HG02981 (cell line): ENCODE results near the gene ARTN.
A peak's percentile ranks its signal among the peaks of the same experiment; 100 is the strongest.

Source experiments
- ATAC-seq: cut with Tn5 transposase; IDR thresholded peaks from one replicate; pipeline ENCODE4 v1.9.1; 2021; ENCODE audit warnings: mild to moderate bottlenecking, moderate library complexity; ENCODE audit not compliant: unreplicated experiment

Gene ARTN

DNA sequence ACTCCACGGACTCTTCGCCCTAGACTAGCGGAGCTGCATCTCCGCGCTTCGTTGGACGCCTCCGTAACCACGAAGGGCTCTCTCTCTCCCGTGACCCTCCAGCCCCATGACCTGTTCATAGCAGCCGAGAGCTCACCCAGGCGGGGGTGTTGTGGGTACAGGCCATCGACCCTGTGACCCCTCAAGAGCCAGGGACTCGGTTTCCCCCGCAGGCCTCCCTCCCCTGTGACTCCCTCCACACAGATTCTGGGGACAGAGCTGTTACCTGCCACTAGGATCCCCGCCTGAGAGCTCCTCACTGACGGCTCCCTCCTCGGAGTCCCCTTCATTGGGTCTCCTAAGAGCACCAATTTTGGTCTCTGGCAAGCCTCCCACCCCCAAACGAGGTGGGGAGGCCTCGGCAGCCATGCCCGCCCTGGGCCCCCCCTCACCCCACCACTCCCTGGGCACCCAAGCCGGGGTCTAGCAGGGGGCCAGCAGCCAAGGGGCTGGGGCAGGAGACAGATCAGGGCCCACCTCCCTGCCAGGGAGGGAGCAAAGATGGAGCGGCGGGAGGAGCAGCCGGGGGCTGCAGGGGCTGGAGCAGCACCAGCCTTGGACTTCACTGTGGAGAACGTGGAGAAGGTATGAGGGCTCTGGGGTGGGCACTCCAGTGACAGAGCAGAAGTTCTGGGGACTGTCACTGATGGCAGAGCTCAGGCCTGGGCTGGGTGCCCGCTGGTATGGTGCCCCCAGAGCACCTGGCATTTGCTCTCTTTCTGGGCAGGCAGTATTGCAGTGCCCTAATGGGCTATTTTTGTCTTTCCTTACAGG lies 13.7 kb downstream of the ARTN start:
- no peak for ATAC-seq

DNA sequence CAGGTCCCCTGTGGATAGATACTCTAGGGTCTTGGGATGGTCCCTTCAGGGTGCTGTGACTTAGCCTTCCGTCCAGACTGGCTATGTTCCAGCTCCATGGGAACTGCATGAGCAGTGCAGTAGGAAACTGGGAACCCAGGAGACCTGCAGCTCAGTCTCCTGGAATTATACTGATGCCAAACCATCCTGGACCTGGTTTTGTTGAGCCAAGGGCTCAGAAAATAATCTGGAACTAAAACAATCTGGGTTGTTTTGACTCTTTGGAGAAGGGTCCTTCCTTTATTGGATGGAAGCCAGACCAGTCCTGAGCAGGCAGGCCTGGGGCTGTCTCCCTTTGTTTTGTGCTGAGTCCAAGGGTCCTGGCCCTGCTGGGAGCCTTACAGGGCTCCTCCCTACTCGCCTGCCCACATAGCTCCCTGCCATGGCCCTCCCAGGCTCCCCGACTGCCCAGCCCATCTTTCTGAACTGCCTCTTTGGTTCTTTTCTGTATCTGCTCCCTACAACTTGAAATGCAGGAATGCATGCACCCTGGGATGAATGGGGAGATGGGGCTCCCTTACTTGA lies 14.4 kb downstream of the ARTN start:
- no peak for ATAC-seq

DNA sequence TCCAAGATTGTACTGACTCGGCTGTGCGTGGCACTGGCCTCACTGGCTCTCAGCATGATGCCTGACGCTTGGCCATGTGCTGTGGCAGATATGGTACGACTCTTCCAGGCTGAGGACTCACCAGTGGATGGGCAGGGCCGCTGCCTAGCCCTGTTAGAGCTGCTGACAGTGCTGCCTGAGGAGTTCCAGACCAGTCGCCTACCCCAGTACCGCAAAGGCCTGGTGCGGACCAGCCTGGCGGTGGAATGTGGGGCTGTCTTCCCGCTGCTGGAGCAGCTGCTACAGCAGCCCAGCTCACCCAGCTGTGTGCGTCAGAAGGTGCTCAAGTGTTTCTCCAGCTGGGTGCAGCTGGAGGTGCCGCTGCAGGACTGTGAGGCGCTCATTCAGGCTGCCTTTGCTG lies 16.1 kb downstream of the ARTN start:
- no peak for ATAC-seq

DNA sequence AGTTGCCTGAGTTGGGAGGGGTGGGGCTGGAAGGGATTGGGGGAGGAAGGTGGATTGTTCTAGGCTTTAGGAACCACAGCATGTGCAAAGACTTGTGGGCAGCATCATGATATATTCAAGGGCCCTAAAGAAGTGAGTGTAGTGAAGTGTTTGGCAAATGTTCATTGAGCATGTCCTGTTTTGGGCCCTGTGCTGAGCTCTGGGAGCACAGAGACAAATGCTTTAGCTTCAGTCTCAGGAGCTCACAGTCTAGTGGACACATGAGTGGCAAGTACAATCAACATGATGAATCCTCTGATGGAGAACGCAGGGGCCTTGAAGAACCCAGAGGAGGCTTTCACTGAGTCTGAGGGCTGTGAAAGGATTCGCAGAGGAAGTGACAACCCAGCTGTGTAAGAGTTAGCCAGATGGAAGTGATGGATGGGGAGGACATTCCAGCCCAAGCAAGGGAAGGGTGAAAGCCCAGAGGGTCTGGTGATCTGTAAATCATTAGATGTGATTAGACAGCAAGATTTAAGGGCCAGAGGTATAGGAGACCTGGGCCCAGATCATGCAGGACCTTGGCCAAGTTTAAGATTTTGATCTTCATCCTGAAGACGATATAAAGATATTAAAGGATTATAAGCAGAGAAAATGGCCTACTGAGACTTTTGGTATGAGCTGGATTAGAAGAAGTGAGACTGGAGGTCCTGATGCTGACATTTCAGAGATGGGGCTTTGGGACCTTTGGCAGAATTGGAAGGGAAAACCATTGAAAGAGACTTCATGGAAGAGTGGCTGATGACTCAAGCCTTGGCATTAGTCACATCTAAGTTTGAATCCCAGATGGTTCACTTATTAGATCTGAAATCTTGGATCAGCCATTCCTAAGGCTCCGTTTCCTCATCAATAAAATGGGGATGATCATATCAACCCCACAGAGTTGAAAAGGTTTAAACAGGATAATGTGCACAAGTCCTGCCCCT lies 17.7 kb downstream of the ARTN start:
- ATAC-seq: no peak

DNA sequence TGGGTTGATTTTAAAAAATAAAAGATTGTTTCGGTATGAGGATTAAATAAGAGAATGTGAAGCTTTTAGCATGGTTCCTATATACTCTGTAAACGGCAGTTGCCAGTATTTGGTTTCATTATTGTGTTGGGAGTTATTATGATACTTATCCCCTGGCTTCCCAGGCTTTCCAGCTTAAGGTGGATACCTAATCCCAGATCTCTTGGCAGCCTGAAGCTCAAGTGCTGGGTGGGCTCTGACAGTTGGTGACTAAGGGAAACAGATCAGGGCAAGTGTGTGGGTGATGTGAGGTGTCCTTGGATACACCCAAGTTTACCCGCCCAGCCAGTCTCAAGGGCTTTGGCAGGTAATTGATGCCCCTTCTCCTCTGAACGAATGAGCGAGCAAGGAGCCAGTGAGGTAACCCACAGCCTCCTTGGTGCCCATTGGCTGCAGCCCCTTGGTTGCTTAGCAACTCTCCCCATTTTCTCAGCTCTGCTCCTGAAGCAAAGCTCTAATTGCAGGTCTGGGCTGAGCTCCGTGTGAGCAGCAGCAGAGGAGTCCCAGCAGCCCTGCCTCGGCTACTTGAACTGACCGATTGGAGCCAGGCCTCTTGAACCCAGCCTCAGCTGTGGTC lies 19.2 kb downstream of the ARTN start:
- no peak for ATAC-seq

DNA sequence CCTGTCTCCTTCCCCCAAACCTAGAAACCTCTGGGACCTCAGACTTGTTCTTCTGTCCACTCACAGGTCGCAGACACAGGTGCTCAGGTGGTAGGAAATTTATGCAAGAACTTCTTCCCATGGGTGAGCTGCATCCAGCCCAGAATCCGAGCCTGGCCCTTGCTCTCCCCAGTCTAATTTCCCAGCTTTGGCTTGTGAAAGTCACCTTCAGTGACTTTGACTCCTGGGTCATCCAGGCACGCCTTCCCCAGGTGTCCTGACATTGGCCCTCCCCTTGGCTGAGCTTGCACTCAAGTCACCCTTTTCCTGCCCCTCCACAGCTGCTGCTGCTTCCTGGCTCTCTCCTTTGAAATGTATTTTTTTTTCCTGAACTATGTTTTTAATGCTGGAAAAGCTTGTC lies 19.8 kb downstream of the ARTN start:
- no peak for ATAC-seq

DNA sequence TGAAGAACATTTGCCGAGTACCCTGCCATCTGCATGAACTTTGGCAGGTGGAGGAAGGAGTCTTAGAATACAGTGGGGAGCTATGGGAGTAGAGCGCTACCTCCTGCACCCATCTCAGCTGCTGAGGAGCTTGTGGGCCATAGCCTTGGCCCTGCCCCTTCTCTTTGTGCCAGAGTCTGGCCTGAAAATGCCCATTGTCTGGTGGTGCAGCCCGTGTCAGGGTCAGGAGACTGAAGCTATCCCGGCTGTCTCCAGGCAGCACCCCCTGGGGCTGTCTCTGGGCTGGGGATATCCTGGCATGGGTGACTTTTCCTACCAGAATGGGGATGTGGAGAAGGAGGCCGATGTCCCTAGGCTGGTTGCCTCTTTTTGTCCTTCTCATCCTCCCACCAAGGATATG lies 20.4 kb downstream of the ARTN start:
- ATAC-seq: no peak

DNA sequence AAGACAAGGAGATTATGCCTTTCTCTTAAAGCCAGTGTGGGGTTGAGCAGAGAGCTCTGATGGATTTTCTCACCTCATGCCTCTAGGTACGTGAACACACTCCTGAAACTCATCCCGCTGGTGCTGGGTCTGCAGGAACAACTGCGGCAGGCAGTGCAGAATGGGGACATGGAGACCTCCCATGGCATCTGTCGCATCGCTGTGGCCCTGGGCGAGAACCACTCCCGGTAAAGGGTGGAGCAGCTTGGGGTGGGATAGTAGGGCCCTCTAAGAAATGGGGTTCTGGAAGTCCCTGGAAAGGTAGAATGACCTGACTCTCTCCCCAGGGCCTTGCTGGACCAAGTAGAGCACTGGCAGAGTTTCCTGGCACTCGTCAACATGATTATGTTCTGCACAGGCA lies 22.6 kb downstream of the ARTN start:
- ATAC-seq: no peak

DNA sequence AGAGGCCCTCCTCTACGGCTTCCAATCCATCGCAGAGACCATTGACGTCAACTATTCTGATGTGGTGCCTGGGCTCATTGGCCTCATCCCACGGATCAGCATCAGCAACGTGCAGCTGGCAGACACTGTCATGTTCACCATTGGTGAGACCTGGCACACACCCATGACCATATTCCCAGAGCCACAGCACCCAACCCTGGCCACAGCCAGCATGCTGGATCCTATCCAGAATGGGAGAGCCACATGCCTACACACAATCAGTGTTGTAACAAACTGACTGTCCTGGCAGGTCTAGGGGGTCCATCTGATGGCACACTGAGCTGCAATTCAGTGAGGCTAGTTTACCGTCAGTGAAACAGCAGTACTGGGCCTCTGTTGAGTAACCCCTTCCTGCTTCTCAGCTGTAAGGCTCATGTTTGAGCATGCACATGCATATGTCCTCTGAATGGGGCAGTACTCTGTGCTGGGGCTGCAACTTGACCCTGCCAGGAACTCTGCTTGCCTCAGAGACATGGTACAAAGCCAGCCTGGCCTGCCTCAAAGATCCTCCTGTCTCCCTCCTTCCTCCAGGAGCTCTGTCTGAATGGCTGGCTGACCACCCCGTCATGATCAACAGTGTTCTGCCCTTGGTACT lies 23.9 kb downstream of the ARTN start:
- ATAC-seq: no peak

DNA sequence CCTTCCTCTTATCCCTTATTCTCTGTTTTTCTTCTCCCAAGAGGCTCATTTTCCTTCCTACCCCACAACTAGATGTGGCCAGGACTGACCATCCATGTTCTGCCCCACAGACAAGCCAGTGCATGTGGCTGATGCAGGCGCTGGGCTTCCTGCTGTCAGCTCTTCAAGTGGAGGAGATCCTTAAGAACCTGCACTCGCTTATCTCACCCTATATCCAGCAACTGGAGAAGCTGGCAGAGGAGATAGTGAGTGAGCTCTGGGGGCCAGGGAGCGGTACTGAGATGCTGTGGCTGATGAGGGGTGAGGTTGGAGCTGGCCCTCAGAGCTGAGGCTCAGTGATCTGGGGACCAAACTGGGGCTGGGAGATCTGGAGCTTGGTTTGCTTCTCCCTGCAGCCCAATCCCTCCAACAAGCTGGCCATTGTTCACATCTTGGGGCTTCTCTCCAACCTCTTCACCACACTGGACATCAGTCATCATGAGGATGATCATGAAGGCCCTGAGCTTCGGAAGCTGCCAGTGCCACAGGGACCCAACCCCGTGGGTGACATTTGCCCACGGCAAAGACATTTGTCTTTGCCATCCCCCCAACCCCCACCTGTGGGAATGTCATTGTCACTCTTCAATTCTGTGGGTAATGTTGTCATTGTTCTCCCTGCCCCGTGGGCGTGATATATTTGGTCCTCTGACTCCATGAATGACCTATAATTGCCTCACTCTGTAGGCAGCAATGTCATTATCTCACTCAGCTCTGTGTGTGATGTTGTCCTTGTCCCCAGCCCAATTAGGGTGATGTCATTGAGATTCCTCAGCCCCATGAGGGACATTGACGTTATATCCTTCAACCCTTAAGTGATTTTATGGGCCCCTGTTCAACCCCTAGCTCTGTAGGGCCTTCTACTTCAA lies 25.0 kb downstream of the ARTN start:
- no peak for ATAC-seq

DNA sequence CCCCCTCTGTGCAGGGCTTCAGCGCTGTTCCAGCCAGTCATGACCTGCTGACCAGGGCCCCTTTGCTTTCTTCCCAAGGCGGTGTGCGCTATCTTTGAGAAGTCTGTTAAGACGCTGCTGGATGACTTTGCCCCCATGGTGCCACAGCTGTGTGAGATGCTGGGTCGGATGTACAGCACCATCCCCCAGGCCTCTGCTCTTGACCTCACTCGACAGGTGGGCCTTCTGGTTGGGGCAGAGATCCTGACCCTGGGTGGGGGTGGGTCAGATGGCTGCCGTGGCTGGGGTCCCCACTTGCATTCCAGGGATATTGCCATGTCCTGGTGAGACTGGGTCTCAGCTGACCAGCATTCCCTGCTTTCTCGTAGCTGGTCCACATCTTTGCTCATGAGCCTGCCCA lies 27.2 kb downstream of the ARTN start:
- no peak for ATAC-seq

DNA sequence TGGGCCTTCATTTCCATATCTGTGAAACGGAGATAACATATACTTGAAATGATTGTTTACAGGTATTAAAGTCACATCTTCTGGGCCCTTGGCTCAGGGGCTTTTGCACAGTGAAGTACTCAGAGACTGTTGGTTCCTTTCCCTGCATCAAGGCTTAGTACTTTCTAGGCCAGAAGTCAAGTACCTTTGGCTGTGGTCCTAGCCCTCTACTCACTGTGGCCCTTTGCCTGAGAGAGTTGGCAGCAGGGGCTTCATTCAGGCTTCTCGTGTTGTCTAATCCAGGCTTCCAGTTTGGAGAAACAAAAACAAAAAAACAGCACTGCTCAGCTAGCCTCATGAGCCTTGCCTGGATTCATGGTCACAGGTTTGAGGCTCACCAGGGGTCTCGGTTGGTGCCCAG lies 28.1 kb downstream of the ARTN start:
- no peak for ATAC-seq

DNA sequence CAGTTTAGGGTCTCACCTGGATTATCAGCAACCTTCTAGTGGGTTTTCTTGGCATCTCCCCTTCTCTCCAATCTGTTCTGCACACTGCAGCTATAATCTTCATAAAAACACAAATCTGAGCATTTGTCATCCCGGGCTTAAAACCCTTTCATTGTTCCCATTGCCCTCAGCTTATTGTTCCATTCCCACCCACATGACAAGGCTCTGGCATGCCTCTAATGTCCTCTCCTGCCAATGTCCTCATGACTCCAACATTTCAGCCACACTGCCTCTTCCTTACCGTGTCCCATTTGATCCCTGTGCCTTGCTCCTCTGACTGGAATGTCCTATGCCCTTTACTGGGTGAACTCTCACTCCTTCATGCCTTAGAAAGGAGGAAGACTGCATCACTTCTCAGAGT lies 28.7 kb downstream of the ARTN start:
- ATAC-seq: no peak

DNA sequence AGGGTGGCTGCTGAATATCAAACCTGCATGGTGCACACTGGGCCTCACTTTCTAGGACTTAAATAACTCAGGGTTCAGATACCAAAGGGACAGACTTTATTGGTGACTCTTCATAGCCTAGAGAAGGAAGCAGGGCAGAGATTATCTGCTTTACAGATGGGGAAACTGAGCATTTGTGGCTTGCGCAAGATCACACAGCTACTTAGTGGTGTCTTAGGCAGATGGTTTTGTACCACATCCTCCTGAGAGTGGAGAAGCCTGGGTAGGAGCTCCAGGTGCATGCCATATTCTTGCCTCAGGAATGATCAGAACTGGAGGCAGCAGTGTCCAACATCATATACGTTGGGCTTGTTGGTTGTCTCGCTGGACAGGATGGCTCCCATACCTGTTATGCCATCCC lies 29.4 kb downstream of the ARTN start:
- no peak for ATAC-seq

DNA sequence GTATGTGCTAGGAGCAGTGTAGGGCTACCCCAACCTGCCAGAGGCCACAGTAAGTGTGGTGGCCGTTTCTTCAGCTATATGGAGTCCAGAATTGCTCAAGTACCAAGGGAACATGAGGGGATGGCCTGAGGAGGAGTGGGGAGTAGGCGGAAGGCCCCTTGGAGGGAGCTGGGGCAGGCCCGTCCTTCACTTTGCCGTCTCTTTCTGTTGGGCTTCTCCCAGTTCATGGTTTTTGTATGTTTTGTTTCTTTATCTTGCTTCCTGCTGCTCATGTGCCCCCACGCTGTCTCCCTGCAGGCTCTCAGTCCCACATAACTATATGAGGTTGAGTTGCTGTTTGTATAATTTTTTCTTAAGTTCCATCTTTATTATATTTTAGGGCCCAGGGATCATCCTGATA lies 30.3 kb downstream of the ARTN start:
- ATAC-seq: no peak

DNA sequence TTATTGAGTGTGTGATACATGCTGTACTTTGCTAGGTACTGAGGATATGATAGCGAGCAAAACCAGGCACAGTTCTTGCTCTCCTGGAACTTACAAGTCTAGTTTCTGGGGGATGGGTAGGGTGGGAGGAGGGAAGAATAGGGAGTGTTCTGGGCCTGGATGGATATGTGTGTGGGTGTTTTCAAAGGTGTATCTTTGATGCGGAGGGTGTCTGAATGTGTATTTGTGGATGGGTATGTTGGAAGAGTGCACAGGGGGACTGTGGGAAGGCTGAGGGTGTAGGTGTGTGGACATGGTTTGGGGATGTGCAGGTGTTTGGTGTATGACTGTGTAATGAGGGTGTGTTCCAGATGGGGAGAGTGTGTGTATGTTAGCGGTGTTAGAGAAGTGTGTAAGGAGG lies 31.7 kb downstream of the ARTN start:
- no peak for ATAC-seq

DNA sequence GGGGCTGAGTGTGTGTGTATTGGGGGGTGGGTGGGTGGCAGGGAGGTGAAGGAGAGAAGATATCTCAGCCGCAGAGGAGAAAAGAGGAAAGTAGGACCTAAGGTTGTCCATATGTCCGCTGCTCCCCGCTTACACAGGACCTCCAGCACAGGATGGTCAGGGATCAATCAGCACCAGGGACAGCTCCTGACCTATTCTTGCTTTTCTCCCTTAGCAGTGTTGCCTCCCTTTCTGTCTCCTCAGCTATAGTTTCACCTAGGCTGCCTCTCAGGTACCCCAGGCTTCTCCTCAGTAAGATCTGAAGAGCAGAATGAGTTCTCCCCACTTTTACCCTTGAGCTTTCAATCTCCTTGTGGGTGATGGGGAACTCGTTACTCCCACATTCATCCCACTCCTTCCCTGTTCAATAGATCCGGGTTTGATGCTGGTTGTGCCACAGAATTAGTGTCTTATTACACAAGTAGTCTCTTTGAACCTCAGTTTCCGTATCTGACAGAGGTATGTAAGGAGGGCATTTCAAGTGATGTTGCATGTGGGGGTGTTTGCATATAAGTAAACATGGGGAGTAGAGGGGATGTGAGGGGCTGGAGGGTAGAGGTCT lies 34.8 kb downstream of the ARTN start:
- no peak for ATAC-seq

DNA sequence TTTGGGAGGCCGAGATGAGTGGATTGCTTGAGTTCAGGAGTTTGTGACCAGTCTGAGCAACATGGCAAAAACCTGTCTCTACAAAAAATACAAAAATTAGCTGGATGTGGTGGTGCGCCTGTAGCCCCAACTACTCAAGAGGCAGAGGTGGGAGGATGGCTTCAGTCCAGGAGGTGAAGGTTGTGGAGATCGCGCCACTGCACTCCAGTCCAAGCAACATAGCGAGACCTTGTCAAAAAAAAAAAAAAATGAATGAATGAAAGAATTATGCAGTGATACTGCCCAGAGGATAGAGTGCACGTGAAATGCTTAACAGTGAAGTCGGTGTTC lies 35.8 kb downstream of the ARTN start:
- ATAC-seq: no peak

DNA sequence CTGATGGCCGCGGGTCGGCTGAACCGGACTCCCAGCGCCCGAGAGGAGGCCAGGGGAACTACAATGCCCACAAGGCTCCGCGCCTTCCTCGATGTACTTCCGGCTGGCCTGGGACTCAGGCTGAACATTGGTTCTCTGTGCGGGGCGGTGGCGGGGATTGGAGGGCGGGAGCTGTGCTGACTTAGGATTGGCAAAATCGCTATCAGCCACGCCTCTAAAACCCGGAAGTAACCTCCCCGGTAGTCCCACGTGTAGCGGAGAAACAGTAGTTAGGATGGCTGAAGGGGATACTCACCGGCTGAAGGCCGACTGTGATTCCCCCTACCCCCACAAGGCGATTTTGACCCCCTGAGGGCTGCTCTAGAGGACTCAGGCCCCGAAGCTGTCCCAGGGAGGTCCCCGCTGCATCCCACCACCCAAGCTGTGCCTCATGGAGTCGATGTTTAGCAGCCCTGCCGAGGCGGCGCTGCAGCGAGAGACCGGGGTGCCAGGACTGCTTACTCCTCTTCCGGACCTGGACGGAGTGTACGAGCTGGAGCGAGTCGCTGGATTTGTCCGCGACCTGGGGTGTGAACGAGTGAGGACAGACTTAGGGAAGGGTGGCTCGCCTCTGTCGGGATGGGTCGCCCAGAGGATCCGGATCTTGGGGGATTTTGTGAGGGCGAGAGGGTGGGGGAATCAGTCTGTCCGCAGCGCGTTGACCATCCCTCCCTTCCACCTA lies 36.3 kb downstream of the ARTN start, which contains the start of gene DPH2:
DPH2 (plus strand) TSS at position 265 of the 721 bp plus-strand sequence; CDS start at position 431, 166 bp downstream.
- peak; percentile 86 for ATAC-seq
